ENCODE measurements around the gene KIF4A. TPM values are rescaled to one million over a fixed set of nuclear protein-coding genes. Genes with fewer than 3 reads are reported as not detected.

Gene KIF4A
- total and polyA plus RNA-seq, 2 of the 13 experiments (the other 11 are each of a cell fraction or from before 2014, with no cell fraction given): 9.4 to 28.2 TPM

- TF ChIP-seq NR2F2 (IDR thresholded peaks at IDR 0.05; ENCODE audit: borderline replicate concordance, low read depth) (no peak), ZNF530 (CRISPR knock-in tag; IDR thresholded peaks at IDR 0.05; ENCODE audit: low read depth) (no peak), KDM6A (CRISPR knock-in tag; IDR thresholded peaks at IDR 0.05; ENCODE audit: low read depth) (no peak), CSRNP1 (CRISPR knock-in tag; IDR thresholded peaks at IDR 0.05) (0 out of 2 replicates have a peak, but pooled peaks have one; percentile 31), NR2C2 (CRISPR knock-in tag; IDR thresholded peaks at IDR 0.05; ENCODE audit: borderline replicate concordance) (peak; percentile 96), ZNF746 (CRISPR knock-in tag; IDR thresholded peaks at IDR 0.05) (no peak), GZF1 (CRISPR knock-in tag; IDR thresholded peaks at IDR 0.05) (no peak), NFYB (CRISPR knock-in tag; IDR thresholded peaks at IDR 0.05) (peak; percentile 80), CCAR2 (optimal IDR thresholded peaks at IDR 0.05; ENCODE audit: low read depth, low read length) (no peak), ZNF766 (CRISPR knock-in tag; IDR thresholded peaks at IDR 0.05; ENCODE audit: borderline replicate concordance) (no peak), ELF1 (CRISPR knock-in tag; IDR thresholded peaks at IDR 0.05) (peak; percentile 70; the same call in 1 of the 2 replicates), NPAS2 (CRISPR knock-in tag; IDR thresholded peaks at IDR 0.05; ENCODE audit: borderline replicate concordance) (no peak), SSRP1 (CRISPR knock-in tag; IDR thresholded peaks at IDR 0.05) (no peak), NR2F1 (CRISPR knock-in tag; IDR thresholded peaks at IDR 0.05) (no peak)
- TF ChIP-seq, protein P1, sequence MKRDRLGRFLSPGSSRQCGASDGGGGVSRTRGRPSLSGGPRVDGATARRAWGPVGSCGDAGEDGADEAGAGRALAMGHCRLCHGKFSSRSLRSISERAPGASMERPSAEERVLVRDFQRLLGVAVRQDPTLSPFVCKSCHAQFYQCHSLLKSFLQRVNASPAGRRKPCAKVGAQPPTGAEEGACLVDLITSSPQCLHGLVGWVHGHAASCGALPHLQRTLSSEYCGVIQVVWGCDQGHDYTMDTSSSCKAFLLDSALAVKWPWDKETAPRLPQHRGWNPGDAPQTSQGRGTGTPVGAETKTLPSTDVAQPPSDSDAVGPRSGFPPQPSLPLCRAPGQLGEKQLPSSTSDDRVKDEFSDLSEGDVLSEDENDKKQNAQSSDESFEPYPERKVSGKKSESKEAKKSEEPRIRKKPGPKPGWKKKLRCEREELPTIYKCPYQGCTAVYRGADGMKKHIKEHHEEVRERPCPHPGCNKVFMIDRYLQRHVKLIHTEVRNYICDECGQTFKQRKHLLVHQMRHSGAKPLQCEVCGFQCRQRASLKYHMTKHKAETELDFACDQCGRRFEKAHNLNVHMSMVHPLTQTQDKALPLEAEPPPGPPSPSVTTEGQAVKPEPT (CRISPR knock-in tag; IDR thresholded peaks at IDR 0.05; ENCODE audit: low read depth): no peak
- TF ChIP-seq, protein P2, sequence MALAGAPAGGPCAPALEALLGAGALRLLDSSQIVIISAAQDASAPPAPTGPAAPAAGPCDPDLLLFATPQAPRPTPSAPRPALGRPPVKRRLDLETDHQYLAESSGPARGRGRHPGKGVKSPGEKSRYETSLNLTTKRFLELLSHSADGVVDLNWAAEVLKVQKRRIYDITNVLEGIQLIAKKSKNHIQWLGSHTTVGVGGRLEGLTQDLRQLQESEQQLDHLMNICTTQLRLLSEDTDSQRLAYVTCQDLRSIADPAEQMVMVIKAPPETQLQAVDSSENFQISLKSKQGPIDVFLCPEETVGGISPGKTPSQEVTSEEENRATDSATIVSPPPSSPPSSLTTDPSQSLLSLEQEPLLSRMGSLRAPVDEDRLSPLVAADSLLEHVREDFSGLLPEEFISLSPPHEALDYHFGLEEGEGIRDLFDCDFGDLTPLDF (CRISPR knock-in tag; IDR thresholded peaks at IDR 0.05): peak; percentile 86
- TF ChIP-seq, protein P3, sequence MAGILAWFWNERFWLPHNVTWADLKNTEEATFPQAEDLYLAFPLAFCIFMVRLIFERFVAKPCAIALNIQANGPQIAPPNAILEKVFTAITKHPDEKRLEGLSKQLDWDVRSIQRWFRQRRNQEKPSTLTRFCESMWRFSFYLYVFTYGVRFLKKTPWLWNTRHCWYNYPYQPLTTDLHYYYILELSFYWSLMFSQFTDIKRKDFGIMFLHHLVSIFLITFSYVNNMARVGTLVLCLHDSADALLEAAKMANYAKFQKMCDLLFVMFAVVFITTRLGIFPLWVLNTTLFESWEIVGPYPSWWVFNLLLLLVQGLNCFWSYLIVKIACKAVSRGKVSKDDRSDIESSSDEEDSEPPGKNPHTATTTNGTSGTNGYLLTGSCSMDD (CRISPR knock-in tag; IDR thresholded peaks at IDR 0.05): no peak
- TF ChIP-seq, protein P4, sequence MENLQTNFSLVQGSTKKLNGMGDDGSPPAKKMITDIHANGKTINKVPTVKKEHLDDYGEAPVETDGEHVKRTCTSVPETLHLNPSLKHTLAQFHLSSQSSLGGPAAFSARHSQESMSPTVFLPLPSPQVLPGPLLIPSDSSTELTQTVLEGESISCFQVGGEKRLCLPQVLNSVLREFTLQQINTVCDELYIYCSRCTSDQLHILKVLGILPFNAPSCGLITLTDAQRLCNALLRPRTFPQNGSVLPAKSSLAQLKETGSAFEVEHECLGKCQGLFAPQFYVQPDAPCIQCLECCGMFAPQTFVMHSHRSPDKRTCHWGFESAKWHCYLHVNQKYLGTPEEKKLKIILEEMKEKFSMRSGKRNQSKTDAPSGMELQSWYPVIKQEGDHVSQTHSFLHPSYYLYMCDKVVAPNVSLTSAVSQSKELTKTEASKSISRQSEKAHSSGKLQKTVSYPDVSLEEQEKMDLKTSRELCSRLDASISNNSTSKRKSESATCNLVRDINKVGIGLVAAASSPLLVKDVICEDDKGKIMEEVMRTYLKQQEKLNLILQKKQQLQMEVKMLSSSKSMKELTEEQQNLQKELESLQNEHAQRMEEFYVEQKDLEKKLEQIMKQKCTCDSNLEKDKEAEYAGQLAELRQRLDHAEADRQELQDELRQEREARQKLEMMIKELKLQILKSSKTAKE (CRISPR knock-in tag; IDR thresholded peaks at IDR 0.05; ENCODE audit: borderline replicate concordance): 0 out of 2 replicates have a peak, but pooled peaks have one; percentile 19
- TF ChIP-seq, protein P5, sequence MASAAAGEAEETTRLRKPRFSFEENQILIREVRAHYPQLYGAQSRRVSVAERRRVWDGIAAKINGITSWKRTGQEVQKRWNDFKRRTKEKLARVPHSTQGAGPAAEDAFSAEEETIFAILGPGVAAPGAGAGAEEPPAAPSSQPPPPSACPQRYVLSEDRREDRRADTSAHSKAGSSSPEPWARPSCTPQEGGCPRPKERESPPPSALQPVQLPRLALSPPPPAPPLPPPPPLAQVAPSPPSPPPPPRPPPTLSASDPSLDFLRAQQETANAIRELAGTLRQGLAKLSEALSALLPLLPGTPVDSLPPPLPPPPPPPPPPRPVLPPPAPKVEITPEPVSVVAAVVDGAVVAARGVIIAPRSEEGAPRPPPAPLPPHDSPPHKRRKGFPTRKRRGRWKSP (CRISPR knock-in tag; IDR thresholded peaks at IDR 0.05): no peak
Observed at GRCh38 chrX:70289793-70290770, at the start of gene KIF4A, which contains the start of gene PDZD11 (continued).

Measured in HepG2 (cell line).